ENCODE results near the gene OR6Q1.
A peak's percentile ranks its signal among the peaks of the same experiment; 100 is the strongest.

The OR6Q1 gene

GRCh38 chr11:58055806-58056401 is 25.2 kb downstream of the OR6Q1 start:
- no peak for DNase-seq (ENCODE audit: low read depth in 2 of 2)
- TF ChIP-seq, protein P1, sequence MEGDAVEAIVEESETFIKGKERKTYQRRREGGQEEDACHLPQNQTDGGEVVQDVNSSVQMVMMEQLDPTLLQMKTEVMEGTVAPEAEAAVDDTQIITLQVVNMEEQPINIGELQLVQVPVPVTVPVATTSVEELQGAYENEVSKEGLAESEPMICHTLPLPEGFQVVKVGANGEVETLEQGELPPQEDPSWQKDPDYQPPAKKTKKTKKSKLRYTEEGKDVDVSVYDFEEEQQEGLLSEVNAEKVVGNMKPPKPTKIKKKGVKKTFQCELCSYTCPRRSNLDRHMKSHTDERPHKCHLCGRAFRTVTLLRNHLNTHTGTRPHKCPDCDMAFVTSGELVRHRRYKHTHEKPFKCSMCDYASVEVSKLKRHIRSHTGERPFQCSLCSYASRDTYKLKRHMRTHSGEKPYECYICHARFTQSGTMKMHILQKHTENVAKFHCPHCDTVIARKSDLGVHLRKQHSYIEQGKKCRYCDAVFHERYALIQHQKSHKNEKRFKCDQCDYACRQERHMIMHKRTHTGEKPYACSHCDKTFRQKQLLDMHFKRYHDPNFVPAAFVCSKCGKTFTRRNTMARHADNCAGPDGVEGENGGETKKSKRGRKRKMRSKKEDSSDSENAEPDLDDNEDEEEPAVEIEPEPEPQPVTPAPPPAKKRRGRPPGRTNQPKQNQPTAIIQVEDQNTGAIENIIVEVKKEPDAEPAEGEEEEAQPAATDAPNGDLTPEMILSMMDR (IDR thresholded peaks at IDR 0.05; ENCODE audit: low read depth, low read length) = no peak
- no peak overlapping the region for H3K4me3 ChIP-seq (replicated peaks in 1 of 2; ENCODE audit: low read depth in 2 of 2, low read length in 2 of 2)

DNA sequence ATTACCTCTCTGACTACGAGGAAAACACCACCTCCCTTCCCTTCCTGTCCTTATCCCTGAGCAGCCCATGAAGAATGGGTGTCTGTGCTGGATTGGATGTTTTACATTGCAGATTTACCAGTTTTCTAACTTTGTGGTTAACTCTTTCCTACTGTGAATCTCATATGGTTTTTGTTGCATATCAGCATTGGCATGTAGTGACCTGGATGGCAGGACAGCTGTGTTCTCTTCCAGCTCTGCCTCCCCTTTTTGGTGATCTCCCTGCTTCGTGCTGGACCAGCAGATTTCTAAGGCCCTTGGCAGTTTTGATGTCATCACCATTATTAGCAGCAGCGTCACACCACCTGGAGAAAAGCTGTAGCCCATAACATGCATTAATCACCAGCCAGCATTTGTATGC is 26.7 kb downstream of the OR6Q1 start:
- H3K4me3 ChIP-seq (replicated peaks in 1 of 2; ENCODE audit: low read depth in 2 of 2, low read length in 2 of 2) = no peak overlapping the region
- no peak for DNase-seq (ENCODE audit: low read depth in 2 of 2)
- TF ChIP-seq, protein P1 (IDR thresholded peaks at IDR 0.05; ENCODE audit: low read depth, low read length) = no peak

DNA sequence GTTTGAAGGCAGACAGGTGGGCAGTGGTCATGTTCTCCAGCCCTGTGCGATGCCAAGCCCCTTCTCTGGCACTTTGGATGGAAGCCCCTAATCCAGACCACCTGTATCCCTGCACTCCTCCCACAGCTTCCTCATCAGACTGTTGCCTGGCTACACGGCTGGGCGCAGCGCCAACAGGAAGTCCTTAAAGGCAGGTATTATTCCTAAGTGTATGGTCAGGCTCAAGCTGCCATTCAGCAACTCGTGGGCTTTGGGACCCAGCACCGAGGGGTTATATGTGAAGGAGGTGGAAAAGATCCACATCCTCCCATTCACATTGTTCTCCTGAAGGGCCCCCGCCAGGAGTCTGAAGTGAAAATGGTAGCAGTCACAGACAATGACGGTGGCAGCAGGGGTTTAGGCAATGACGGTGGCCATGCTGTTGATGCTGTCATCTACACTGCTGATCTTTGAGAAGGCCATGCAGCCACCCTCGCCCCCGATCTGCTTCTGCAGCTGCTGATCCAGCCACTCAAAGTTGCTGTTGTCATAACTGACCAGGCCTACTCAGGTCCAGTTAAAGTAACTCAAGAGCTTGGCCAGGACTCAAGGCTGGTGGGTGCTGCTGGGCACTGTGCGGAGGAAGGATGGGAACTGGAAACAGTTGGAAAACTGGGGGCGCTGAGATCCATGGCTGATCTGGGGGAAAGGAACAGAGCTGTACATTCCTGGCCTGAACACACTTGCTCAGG is 27.7 kb downstream of the OR6Q1 start:
- TF ChIP-seq, protein P1 (IDR thresholded peaks at IDR 0.05; ENCODE audit: low read depth, low read length) = no peak
- no peak for DNase-seq (ENCODE audit: low read depth in 2 of 2)
- no peak overlapping the region for H3K4me3 ChIP-seq (replicated peaks in 1 of 2; ENCODE audit: low read depth in 2 of 2, low read length in 2 of 2)

DNA sequence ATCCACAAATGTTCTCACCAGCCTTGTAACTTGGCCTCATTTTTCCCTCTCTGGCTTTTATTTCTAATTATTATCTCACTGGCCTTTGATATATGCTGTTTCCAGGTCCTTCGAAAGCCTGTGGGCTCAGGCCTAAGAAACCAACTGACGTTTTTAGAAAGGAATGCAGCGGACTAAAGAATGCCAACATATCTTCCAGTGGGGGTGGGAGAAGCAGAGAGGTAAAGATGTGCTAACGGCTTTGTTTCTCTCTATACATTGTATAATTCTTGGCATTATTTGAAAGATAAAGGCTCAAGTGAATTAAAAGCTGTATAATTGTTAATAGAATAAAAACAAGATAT is 28.2 kb downstream of the OR6Q1 start:
- H3K4me3 ChIP-seq (replicated peaks in 1 of 2; ENCODE audit: low read depth in 2 of 2, low read length in 2 of 2) = no peak overlapping the region
- TF ChIP-seq, protein P1 (IDR thresholded peaks at IDR 0.05; ENCODE audit: low read depth, low read length) = no peak
- DNase-seq (ENCODE audit: low read depth in 2 of 2) = peak; percentile 90 to 93

DNA sequence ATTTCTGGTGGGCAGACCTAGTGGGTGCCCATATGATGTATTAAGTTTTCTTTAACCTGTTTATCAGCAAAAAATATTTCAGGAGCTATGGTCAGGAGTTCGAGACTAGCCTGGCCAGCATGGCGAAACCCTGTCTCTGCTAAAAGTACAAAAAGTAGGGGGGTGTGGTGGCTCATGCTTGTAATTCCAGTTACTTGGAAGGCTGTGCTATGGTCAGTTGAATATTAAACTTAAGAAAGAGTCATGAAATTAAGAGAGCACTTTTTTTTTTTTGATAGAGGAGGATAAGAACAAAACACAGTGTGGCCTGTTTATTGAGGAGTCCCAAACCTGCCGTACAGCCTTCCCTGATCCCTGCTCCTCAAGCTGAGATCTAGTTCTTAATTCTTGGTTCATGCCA is 29.8 kb downstream of the OR6Q1 start:
- TF ChIP-seq, protein P1 (IDR thresholded peaks at IDR 0.05; ENCODE audit: low read depth, low read length) = no peak
- no peak for DNase-seq (ENCODE audit: low read depth in 2 of 2)
- H3K4me3 ChIP-seq (replicated peaks in 1 of 2; ENCODE audit: low read depth in 2 of 2, low read length in 2 of 2) = no peak overlapping the region

DNA sequence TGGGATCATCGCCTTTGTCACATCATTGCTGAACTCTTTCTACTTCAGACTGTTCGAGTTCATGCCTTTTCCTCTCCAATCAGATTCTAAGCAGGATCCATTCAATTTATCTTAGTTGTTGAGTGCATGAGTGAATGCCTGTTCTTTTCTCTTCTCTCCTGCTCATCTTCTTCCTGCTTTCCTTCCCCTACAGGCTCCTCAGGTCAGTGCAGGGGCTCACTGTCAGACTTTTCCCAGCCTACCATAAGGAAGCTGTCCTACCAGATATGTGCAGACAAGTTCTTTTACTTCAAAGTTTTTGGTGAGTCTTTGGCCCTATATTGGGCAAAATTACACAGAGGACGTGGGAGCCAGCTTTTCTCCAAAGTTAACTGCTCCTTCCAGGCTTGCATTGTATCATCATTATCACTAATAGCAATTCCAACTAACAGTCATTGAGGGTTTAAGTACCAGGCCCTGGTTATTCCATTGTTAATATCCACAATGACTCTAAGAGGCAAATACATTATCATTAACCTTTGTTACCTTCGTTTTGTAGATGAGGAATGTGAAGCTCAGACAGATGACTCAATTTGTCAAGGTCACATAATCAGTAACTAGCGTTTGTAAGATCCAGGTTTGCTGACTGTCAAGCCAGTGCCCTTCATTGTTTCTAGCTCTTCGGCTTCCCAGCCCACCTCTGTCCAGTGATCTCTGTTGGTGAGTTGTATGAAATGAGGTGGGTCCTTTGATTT is 30.4 kb downstream of the OR6Q1 start:
- TF ChIP-seq, protein P1 (IDR thresholded peaks at IDR 0.05; ENCODE audit: low read depth, low read length) = peak; percentile 39
- DNase-seq (ENCODE audit: low read depth in 2 of 2) = peak; percentile 13 to 37
- no peak overlapping the region for H3K4me3 ChIP-seq (replicated peaks in 1 of 2; ENCODE audit: low read depth in 2 of 2, low read length in 2 of 2)
